ENCODE results near the gene LRRC45. TPM values are rescaled to one million over a fixed set of nuclear protein-coding genes. Genes with fewer than 3 reads are reported as not detected.

The LRRC45 gene
- total RNA-seq, 4 donors from 2014 or later = 16.7 to 18.3 (median 17.6) TPM

- H3K4me3 ChIP-seq (ENCODE audit: low read depth, poor library complexity, severe bottlenecking) = no peak overlapping the region
- TF ChIP-seq POLR2A (IDR thresholded peaks at IDR 0.05) (no peak), CTCF (IDR thresholded peaks at IDR 0.05) (no peak)
- no peak for DNase-seq (ENCODE audit: low spot score in 2 of 2)
- WGBS, 2 donors = 90 to 91% methylated on average over 15 to 16 of the region's 16 CpGs
- intact Hi-C loops (cut with DNase I; ENCODE audit: low total_unique reads) = no loop called here
Observed at GRCh38 chr17:82049521-82049971, 26.4 kb downstream of the LRRC45 start.

- H3K4me3 ChIP-seq (ENCODE audit: low read depth, poor library complexity, severe bottlenecking) = no peak overlapping the region
- 78 to 81% methylated on average over 28 of the region's 28 CpGs for WGBS, 2 donors
- TF ChIP-seq CTCF (IDR thresholded peaks at IDR 0.05) (no peak), POLR2A (IDR thresholded peaks at IDR 0.05) (no peak)
- DNase-seq (ENCODE audit: low spot score in 2 of 2) = no peak
- intact Hi-C loops (cut with DNase I; ENCODE audit: low total_unique reads) = no loop called here
Observed at GRCh38 chr17:82050152-82050760, 27.2 kb downstream of the LRRC45 start.

- TF ChIP-seq CTCF (IDR thresholded peaks at IDR 0.05) (no peak), POLR2A (IDR thresholded peaks at IDR 0.05) (no peak)
- intact Hi-C loops (cut with DNase I; ENCODE audit: low total_unique reads) = no loop called here
- H3K4me3 ChIP-seq (ENCODE audit: low read depth, poor library complexity, severe bottlenecking) = peak overlapping the region; percentile 64
- DNase-seq (ENCODE audit: low spot score in 2 of 2) = no peak
- 15 to 33% methylated on average over 9 to 52 of the region's 79 CpGs for WGBS, 2 donors
Observed at GRCh38 chr17:82050761-82051641, 27.9 kb downstream of the LRRC45 start.

- TF ChIP-seq POLR2A (IDR thresholded peaks at IDR 0.05) (no peak), CTCF (IDR thresholded peaks at IDR 0.05) (no peak)
- peak in 1 of 2 donors; percentile 61 for DNase-seq (ENCODE audit: low spot score in 2 of 2)
- WGBS, 2 donors = 1% methylated on average over 29 to 58 of the region's 94 CpGs
- peak within 1 kb of the TSS; percentile 64 for H3K4me3 ChIP-seq (ENCODE audit: low read depth, poor library complexity, severe bottlenecking)
- intact Hi-C loops (cut with DNase I; ENCODE audit: low total_unique reads) = no loop called here
Observed at GRCh38 chr17:82051776-82052637, 28.9 kb downstream of the LRRC45 start, which contains the start of the genes GPS1 and RFNG. TSS of gene GPS1 (plus strand) at chr17:82051898. CDS start at chr17:82051932, 34 bp downstream. TSS of gene RFNG (minus strand) at chr17:82051811. CDS start at chr17:82051766, 45 bp downstream.

- H3K4me3 ChIP-seq (ENCODE audit: low read depth, poor library complexity, severe bottlenecking) = peak overlapping the region; percentile 59
- intact Hi-C loops (cut with DNase I; ENCODE audit: low total_unique reads) = no loop called here
- 22% methylated on average over 11 to 19 of the region's 19 CpGs for WGBS, 2 donors
- TF ChIP-seq CTCF (IDR thresholded peaks at IDR 0.05) (no peak), POLR2A (IDR thresholded peaks at IDR 0.05) (no peak)
- no peak for DNase-seq (ENCODE audit: low spot score in 2 of 2)
Observed at GRCh38 chr17:82052638-82053059, 29.5 kb downstream of the LRRC45 start.
